Putamen (tissue), 1 donor: ENCODE results near the gene AP1M1.

Source experiments
- DNase-seq: peaks from one replicate; pipeline ENCODE4 v3.0.0-alpha.2; 2016; ENCODE audit warnings: low spot score

AP1M1 gene

DNA sequence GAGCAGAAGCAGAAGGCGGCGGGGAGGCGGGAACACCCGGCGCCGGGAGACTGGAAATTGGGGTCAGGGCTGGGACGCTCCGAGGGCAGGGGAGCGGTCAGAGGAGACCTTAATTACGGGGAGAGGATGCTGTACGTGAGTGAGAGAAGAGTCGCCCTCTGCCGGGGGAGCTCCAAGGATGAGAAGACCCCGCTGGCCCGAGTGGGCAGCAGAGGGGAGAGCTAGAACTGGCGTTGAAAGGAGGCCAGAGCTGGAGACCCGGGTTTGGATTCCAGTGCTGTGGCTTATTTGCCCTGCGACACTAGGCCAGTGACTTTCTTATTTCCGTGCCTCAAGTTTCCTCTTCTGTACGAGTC lies 12.0 kb upstream of the AP1M1 start:
- DNase-seq = no peak

DNA sequence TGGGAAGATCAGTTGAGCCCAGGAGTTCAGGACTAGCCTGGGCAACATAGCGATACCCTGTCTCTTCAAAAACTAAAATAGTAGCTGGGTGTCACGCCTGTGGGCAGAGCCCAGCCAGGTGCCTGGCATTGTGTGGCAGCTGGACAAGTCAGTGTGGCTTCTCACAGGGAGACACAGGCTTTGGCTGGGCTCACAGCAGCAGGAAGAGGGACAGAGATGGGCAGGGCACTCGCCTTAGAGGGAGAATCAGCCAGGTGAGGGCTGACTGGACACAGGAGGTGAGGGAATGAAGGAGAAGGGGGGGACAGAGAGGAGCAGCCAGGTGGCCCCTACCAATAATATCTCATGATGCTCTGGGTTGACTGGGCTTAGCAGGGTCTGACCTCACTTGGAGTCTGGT lies 9.2 kb upstream of the AP1M1 start:
- no peak for DNase-seq

DNA sequence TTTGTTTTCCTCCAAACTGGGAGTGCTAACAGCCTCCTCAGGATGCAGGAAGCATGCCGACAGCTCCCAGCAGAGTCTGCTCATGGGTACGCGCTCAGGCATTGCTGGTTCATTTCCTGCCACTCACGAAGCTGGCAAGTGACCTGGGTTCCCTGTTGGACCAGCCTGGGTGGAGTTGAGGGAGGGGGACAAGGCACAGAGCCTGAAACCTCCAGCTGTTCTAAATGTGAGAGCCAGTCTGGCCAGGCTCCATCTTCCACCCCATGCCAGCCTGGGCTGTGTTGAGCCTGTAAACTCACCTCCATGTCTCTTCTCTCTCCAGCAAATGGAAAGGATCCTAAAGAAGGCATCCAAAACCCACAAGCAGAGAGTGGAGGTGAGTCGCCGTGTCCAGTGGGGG lies 7.5 kb upstream of the AP1M1 start:
- no peak for DNase-seq

DNA sequence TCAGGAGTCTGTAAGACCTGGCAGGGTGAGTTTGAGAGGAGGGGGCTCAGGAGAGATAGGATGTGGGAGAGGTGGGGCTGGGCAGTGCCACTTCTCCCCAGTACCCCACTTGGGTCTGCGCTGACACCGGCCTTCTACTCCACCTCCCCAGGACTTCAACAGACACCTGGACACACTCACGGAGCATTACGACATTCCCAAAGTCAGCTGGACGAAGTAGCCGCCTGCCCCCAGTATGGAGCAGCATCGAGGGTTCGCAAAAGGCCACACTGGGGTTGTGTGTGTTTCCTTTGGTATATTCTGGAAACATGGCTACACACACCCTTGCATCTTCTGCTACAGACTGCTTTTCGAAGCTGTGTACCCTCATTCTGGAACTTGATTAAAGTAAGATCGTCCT lies 7.0 kb upstream of the AP1M1 start:
- DNase-seq = no peak

DNA sequence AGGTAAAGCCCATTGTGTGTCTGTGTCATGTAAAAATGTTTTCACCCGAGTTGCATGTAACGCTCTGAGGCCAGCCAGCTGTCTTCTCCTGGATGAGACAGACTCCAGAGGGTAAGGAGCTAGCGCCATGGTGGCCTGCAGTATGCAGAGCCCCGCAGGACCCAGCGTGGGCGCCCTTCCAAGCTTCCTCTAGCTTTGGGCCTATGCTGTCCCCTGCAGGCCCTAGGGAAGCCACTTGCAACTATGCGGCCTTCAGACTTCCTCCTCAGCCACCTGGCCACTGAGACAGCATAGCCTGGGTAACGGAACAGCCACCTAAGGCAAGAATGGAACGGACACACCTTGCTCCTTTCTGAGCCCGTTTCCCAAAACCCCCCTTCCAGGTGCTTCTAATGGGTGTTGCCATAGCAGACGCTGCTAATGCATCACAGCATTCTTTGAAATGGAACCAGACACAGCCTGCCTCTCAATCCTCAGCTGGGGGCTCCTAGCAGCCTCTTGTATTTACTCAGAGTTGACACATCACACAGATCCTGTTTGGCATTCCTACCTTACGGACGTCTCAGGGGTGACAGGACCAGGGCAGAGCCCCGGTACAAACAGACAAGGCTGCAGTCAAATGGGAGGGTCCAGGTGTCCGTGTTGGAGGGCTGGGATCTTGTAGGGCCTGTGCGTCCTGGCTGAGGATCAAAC lies 6.3 kb upstream of the AP1M1 start:
- DNase-seq = no peak

DNA sequence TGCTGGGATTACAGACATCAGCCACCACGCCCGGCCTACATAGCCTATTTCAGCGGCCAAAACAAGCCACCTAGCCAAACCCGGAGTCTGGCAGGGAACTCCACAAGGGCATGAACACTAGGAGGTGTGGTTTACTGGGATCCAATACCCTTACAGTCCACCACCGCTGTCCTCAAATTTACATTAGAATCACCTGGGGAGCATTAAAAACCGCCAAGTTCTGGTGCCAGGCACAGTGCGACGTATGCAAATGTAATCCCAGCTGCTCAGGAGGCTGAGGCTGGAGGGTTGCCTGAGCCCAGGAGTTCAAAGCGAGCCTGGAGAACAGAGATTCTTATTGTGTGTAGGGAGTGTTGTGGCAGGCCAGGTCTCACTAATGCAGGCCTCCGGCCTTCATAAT lies 4.2 kb upstream of the AP1M1 start:
- no peak for DNase-seq

- DNase-seq = no peak
Measured at GRCh38 chr19:16197188-16197621, 506 bp upstream of the AP1M1 start.

- DNase-seq = no peak
Measured at GRCh38 chr19:16198370-16198651, 600 bp downstream of the AP1M1 start.

GRCh38 chr19:16199275-16199932 lies 1.7 kb downstream of the AP1M1 start:
- no peak for DNase-seq

GRCh38 chr19:16200038-16201010 lies 2.6 kb downstream of the AP1M1 start:
- no peak for DNase-seq

DNA sequence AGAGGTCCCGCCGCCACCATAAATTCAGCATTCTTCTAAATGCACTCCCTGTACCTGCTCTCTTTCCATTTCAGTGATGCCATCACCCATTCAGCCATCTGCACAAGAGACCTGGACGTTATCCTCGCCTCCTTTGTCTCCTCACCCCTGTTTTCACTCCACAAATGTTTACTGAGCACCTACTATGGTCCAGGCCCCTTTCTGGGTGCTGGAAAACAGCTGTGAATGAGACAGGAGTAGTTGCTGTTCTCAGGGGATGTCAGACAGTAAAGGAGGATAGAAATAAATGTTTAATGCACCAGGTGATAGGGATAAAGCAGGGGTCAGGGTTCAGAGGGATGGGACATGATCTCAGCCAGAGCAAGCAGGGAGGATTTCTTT lies 3.3 kb downstream of the AP1M1 start:
- no peak for DNase-seq

- DNase-seq = peak; percentile 64
Measured at GRCh38 chr19:16202320-16203255, 4.9 kb downstream of the AP1M1 start.

- no peak for DNase-seq
Measured at GRCh38 chr19:16203256-16204004, 5.7 kb downstream of the AP1M1 start.

GRCh38 chr19:16204005-16204294 lies 6.2 kb downstream of the AP1M1 start:
- no peak for DNase-seq

- no peak for DNase-seq
Measured at GRCh38 chr19:16205205-16206045, 7.7 kb downstream of the AP1M1 start.

- DNase-seq = no peak
Measured at GRCh38 chr19:16206046-16206605, 8.4 kb downstream of the AP1M1 start.

DNA sequence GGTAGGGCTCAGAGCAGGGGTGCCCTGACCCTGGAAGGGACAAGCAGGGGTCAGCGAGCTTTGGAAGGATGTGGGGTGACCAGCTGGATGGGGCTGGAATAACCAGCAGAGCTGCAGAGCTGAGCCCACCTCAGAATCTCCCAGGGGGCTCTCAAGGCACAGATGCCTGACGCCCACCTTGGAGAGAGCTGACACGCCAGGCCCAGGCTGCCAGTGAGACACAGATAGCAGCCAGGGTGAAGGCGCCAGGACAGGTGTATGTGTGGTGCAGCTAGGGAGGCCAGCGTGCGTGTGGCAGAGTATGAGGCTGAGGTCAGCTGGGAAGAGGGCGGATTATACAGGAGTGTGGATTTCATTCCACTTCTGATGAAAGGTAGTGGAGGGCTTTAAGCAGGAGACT lies 8.9 kb downstream of the AP1M1 start:
- no peak for DNase-seq

GRCh38 chr19:16207063-16207462 lies 9.4 kb downstream of the AP1M1 start:
- no peak for DNase-seq

GRCh38 chr19:16207490-16208025 lies 9.8 kb downstream of the AP1M1 start:
- DNase-seq = no peak
